WERI-Rb-1 (cell line): ENCODE results near the gene ZNF618.

Source experiments
- DNase-seq: peaks from one replicate; pipeline ENCODE4 v3.0.0-alpha.2; 2020
- H3K27ac ChIP-seq: fragments of 250-450 bp; sonication (Bioruptor Pico); 2 replicates; pipeline ENCODE4 v1.5.1; 2020; ENCODE audit warnings: mild to moderate bottlenecking, moderate library complexity
- H3K27me3 ChIP-seq: fragments of 250-450 bp; sonication (Bioruptor Pico); 2 replicates; pipeline ENCODE4 v1.5.1; 2021; ENCODE audit warnings: mild to moderate bottlenecking, low read depth, moderate library complexity; ENCODE audit not compliant: insufficient read depth, severe bottlenecking
- H3K36me3 ChIP-seq: fragments of 250-450 bp; sonication (Bioruptor Pico); 2 replicates; pipeline ENCODE4 v1.5.1; 2020; ENCODE audit warnings: mild to moderate bottlenecking, moderate library complexity
- H3K4me3 ChIP-seq: 2 replicates; pipeline ENCODE4 v1.5.1; 2011; ENCODE audit warnings: low read depth, mild to moderate bottlenecking, control low read depth, low read length
- H3K9me3 ChIP-seq: fragments of 250-450 bp; sonication (Bioruptor Pico); 2 replicates; pipeline ENCODE4 v1.5.1; 2021; ENCODE audit warnings: mild to moderate bottlenecking, moderate library complexity; ENCODE audit not compliant: severe bottlenecking
- TF ChIP-seq, protein P1 (sequence below): IDR thresholded peaks from 2 replicates; pipeline ENCODE4 v1.5.1; 2011; ENCODE audit warnings: low read depth, mild to moderate bottlenecking, control low read depth, inconsistent platforms, low read length

ZNF618 gene

DNA sequence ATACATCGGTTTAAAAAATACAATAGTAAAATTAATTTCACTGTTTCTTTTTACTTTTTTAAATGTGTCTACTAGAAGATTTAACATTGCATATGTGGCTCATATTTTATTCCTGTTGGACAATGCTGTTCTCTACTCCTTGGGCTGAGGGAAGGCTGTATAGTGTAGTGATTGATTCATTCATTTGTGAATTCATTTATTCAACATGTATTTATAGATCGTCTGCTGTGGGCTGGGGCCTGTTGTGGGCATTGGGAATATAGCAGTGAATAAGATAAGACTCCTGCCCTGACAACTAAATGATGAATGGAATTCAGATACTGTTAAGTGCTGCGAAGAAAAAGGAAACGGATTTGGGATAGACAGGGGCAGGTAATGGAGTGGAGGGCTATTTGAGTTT, 55.7 kb downstream of the ZNF618 start:
- Histone ChIP-seq H3K27ac (no peak overlapping the region), H3K4me3 (no peak overlapping the region), H3K36me3 (no peaks in the 10 kb centered on the region), H3K9me3 (peaks cover 2% of the 10 kb centered on the region), H3K27me3 (peaks cover 86% of the 10 kb centered on the region)
- DNase-seq, result no peak
- TF ChIP-seq, protein P1, sequence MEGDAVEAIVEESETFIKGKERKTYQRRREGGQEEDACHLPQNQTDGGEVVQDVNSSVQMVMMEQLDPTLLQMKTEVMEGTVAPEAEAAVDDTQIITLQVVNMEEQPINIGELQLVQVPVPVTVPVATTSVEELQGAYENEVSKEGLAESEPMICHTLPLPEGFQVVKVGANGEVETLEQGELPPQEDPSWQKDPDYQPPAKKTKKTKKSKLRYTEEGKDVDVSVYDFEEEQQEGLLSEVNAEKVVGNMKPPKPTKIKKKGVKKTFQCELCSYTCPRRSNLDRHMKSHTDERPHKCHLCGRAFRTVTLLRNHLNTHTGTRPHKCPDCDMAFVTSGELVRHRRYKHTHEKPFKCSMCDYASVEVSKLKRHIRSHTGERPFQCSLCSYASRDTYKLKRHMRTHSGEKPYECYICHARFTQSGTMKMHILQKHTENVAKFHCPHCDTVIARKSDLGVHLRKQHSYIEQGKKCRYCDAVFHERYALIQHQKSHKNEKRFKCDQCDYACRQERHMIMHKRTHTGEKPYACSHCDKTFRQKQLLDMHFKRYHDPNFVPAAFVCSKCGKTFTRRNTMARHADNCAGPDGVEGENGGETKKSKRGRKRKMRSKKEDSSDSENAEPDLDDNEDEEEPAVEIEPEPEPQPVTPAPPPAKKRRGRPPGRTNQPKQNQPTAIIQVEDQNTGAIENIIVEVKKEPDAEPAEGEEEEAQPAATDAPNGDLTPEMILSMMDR, result no peak

DNA sequence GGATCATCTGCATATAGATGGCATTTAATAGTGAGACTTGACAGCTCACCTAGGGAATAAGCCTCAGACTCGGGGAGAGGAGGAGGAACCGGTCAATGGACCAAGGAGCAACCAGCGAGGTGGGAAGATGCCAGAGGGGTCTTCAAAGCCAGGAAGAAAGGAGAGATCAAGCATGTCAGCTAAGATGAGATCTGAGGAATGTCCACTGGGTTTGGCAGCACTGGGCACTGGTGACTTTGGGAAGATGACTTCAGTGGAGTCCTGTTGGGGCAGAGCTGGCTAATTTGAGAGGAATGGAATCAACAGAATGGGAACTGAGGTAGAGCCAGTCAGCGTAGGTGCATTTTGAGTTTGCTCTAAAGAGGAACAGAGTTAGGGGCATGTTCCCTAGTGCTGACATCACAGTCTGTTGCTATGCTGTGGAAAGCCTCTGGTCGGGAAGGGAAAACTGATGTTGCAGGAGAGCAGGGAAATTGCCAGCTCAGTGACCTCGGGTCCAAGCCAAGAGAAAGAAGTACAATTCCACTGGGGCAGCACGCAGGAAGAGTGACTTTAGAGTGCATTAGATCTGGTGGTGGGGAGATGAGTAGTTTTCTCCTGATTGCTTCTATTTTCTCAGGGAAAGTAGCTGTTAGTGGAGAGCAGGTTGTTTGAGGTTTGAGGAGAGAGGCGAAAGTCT, 56.9 kb downstream of the ZNF618 start:
- TF ChIP-seq, protein P1, result no peak
- Histone ChIP-seq H3K4me3 (no peak overlapping the region), H3K27ac (no peak overlapping the region), H3K27me3 (peaks cover 89% of the 10 kb centered on the region), H3K36me3 (no peaks in the 10 kb centered on the region), H3K9me3 (peaks cover 2% of the 10 kb centered on the region)
- no peak for DNase-seq

DNA sequence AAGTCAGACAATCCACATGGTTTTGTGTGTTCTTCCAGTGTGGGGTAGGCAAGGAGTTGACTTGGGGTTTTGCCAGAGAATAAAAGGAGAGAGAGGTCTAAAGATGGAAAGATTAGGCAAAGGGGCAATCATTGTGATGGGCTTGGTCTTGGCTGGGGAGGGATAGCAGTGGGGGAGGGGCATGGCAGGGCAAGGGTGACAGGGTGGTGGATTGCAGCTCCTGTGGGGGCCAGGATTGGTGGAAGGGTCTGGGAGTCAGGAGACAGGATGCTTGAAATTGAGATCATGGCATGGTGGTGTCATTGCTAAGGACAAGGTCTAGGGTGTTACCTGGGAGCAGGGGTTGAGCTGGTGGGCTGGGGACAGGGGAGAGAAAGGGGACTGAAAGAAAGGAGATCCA, 57.6 kb downstream of the ZNF618 start:
- TF ChIP-seq, protein P1, result no peak
- no peak overlapping the region for H3K27ac ChIP-seq
- no peak overlapping the region for H3K4me3 ChIP-seq
- DNase-seq, result no peak
- H3K9me3 ChIP-seq, result peaks cover 2% of the 10 kb centered on the region
- H3K27me3 ChIP-seq, result peaks cover 86% of the 10 kb centered on the region
- no peaks in the 10 kb centered on the region for H3K36me3 ChIP-seq

DNA sequence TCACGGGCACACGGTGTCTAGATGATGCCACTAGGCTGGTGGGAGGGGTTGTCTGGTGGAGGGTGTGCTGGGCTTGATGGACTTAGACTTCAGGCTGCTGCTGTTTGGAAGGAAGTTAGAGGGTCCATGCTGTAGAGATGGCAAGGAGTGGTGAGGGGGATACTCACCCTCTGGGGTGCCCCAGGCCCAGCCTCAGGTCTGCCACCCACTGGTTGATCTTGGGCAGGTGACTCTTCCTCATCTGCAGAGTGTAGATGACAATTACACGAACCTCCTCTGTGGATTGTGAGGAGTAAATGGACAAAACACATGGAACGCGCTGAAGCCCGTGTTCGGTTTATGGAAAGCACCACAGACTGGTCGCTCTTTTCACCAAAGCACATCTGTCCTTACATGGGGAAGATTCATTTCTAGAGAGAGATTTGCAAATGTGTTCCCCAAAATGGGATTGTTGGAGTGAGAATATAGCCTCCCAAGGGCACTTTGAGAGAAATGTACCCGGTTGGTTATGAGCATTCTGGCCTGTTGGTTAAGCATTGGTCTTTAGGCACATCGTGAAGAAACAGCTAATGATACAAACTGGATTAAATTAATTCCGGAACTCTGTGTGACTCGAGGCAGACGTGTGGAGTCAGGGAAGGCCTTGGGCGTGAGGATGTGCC, 58.2 kb downstream of the ZNF618 start:
- no peak overlapping the region for H3K27ac ChIP-seq
- no peak for DNase-seq
- H3K9me3 ChIP-seq, result no peaks in the 10 kb centered on the region
- no peak overlapping the region for H3K4me3 ChIP-seq
- no peaks in the 10 kb centered on the region for H3K36me3 ChIP-seq
- peaks cover 86% of the 10 kb centered on the region for H3K27me3 ChIP-seq
- TF ChIP-seq, protein P1, result peak; percentile 47

DNA sequence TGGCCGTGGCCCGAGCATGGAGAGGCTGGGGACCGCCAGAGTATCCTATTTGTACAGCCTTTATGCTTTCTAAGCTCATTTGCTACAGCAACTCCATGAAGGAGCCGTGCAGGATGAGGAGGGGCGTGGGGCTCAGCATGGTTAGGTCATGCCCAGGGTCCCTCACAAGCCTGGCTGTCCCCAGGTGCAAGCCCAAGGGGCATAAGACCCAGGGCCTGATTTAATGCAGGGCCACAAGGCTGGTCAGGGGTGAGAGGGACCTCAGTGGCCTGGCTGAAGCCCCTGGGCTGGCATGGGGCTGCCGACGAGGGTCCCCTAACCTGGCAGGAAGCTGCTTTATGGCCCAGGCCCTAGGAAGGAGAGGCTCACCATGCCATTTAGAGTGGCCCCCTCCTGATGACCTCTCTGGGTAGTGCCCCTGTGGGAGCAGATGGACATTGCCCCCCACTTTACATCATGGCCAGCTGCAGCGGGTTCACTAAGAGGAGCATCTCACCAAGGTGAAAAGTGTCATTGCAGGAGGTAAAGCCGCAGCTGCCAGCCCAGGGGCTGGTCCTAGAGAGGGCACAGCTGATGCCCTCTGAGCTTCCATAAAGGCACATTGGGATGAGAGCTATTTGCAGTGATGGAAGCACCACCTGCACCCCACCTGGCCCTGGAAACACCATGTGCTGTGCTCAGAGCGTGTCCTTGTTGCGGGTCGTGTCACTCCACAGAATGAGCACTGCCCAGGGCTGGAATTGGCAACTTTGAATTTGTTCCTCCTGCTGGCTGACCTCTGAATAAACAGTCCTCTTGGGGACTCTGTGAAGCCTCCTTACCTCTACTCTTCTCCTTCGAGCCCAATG, 58.9 kb downstream of the ZNF618 start:
- H3K9me3 ChIP-seq, result no peaks in the 10 kb centered on the region
- no peak overlapping the region for H3K27ac ChIP-seq
- no peaks in the 10 kb centered on the region for H3K36me3 ChIP-seq
- H3K4me3 ChIP-seq, result no peak overlapping the region
- no peak for DNase-seq
- TF ChIP-seq, protein P1, result no peak
- peaks cover 80% of the 10 kb centered on the region for H3K27me3 ChIP-seq
